Aortic smooth muscle cell (primary cell): ENCODE data around the gene EI24. TPM values are rescaled to one million over a fixed set of nuclear protein-coding genes. Genes with fewer than 3 reads are reported as not detected.

Experiments used
- total RNA-seq: library from RNA; depleted of rRNA; stranded (reverse); fragments of >200 nt; gene quantifications from 2 replicates; pipeline ENCODE4 v1.2.3, GENCODE V29; 2014

EI24 gene
- total RNA-seq: 91.4 and 92.1 TPM in 2 replicates

DNA sequence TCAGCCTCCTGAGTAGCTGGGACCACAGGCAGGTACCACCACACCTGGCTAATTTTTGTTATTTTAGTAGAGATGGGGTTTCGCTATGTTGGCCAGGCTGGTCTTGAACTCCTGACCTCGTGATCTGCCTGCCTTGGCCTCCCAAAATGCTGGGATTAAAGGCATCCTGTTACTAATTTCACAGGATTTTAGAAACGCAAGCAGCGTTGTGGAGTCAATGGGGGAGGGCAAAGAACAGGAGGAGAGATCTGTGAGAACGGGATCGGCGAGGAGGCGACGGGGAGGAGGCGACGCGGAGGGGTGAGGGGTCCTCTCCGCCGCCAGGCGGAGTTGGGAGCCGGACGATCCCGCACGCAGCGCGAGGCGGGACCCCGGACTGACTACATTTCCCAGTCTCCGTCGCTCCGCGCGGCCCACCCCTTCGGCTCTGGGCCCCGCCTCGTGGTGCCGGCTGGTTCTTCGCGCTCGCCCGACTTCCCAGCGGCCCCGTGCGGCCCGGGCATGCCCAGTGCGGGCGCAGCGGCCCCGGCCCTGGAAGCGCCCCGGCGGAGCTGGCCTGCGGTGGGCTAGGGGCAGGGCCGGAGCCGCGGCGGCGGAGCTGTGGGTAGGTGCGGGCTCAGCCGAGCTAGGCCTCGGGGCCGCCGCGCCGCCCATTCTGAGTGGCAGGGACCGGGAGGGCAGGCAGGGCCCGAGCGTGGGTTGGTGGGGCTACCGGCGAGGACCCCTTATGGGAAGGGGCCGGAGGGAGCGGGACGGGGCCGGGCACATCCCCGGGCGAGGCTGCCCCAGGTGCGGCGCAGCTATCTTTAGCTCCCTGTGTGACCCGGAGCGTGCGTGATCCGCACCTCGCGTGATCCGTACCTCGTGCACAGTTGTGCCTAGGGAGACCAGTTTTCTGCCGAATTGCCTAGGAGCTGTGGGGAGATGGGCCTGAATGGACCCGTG, at the start of gene EI24:
EI24 (plus strand) TSS at position 508 of the 945 bp plus-strand sequence. CDS start 3,051 bp downstream, outside the sequence.

DNA sequence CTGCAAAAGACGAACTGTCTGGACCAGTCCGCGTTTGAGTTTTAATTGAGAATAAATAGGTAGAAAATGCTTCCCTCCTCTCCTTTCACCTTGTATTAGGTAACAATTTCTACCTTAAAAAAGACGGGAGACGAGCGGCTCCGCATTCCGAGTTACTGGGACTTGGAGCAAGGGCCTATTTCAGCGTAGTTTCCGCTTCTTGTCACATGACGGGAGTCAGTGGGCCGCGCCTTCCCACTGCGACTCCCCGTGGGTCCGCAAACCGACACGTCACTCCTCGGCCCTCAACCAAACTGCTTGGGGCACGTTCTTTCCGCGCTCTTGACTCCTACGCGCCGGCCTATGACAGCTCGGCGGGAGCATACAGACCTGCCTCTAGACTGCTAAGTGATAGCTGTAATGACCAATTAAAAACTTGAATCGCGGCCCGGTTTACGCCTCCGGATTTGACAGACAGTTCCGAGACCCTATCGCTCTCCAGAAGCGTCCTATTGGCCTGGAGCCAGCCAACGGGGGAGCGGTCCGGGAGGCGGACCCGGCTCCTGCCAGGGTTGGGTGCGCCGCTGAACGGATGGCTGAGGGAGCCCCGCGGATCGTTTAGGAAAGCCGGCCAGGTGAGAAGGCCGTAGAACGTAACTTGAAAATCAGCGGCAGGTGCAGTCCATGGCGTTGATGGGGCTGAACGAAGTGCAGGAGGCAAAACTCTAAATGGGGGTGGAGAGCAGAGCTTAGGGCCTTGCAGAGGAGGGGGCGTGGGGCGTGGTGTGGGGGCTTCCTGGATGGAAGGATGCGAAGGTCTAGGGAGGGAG, 23.2 kb downstream of the EI24 start, which contains the start of gene STT3A:
STT3A (plus strand) TSS at position 548 of the 809 bp plus-strand sequence. CDS start 3,064 bp downstream, outside the sequence.

DNA sequence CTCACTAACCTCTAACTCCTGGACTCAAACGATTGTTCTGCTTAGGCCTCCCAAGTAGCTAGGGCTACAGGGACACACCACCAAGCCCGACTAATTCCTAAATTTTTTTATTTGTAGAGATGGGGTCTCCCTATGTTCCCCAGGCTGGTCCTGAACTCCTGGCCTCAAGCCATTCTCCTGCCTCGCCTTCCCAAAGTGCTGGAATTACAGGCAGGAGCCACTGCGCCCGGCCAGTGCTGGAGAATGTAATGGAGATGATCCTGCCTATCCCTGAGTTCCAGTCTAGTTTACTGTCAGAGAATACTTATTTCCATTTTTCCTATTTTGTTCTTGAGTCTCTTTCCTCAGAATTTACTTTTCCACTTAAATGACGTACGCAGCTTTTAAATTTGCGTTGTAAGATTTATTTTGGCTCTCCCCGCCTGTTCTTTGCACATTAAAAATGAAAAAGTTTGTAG, 55.5 kb downstream of the EI24 start, which contains the start of gene CHEK1:
CHEK1 (plus strand) TSS at position 408 of the 458 bp plus-strand sequence. CDS start 1,606 bp downstream, outside the sequence.

Other genes with a start within 250 kb of the EI24 start
- 134 and 138 TPM in 2 replicates for gene FEZ1, start 73.2 kb upstream of the EI24 start, total RNA-seq
- 248 and 313 TPM in 2 replicates for gene STT3A, start 23.4 kb downstream of the EI24 start, total RNA-seq
- gene CHEK1, start 55.7 kb downstream of the EI24 start, total RNA-seq: 24.6 and 30.5 TPM in 2 replicates
- gene ACRV1, start 111.4 kb downstream of the EI24 start, total RNA-seq: not detected in 2 replicates
- not detected in 2 replicates for gene PATE1, start 176.8 kb downstream of the EI24 start, total RNA-seq
- gene PATE2, start 209.4 kb downstream of the EI24 start, total RNA-seq: 0.13 and 0.44 TPM in 2 replicates
- not detected in 2 replicates for gene PATE3, start 218.7 kb downstream of the EI24 start, total RNA-seq